GM18951 (cell line): ENCODE measurements around the gene DEPDC1.

Experiments used
- POLR2A ChIP-seq: IDR thresholded peaks from 4 replicates; pipeline ENCODE4 v1.6.1; 2011; ENCODE audit warnings: mild to moderate bottlenecking; ENCODE audit not compliant: insufficient read length, insufficient read depth; ENCODE audit errors: extremely low read depth
- in situ Hi-C: fragments of 300-500 bp; cut with MboI; formaldehyde crosslinking; loops from one replicate; pipeline ENCODE4 v1.12.0; 2022; ENCODE audit warnings: low sequenced_read_pairs, mixed read lengths, inconsistent platforms; ENCODE audit not compliant: unreplicated experiment

Gene DEPDC1

GRCh38 chr1:68454534-68454933 lies 42.3 kb downstream of the DEPDC1 start:
- no peak for TF ChIP-seq POLR2A
- in situ Hi-C loops = no loop called here

- TF ChIP-seq POLR2A = no peak
- in situ Hi-C loops = no loop called here
Measured at GRCh38 chr1:68453060-68453670, 43.7 kb downstream of the DEPDC1 start.

GRCh38 chr1:68449901-68450300 lies 47.0 kb downstream of the DEPDC1 start, which contains the start of gene RPE65:
Gene RPE65, minus strand, starts transcription at chr1:68449954. Its CDS starts 49 bp downstream, at chr1:68449905.
- in situ Hi-C loops = loop anchor here (25.0 kb wide), 1 partner anchor 313 kb away; no protein-coding TSS in a partner anchor
- TF ChIP-seq POLR2A = no peak

- in situ Hi-C loops = loop anchor here (25.0 kb wide), 1 partner anchor 311 kb away; no protein-coding TSS in a partner anchor
- TF ChIP-seq POLR2A = no peak
Measured at GRCh38 chr1:68448365-68448764, 48.5 kb downstream of the DEPDC1 start.

- in situ Hi-C loops = loop anchor here (25.0 kb wide), 1 partner anchor 308 kb away; no protein-coding TSS in a partner anchor
- TF ChIP-seq POLR2A = no peak
Measured at GRCh38 chr1:68445709-68446108, 51.2 kb downstream of the DEPDC1 start.

GRCh38 chr1:68442822-68443556 lies 53.9 kb downstream of the DEPDC1 start:
- in situ Hi-C loops = loop anchor here (25.0 kb wide), 1 partner anchor 306 kb away; no protein-coding TSS in a partner anchor
- no peak for TF ChIP-seq POLR2A

- in situ Hi-C loops = loop anchor here (25.0 kb wide), 1 partner anchor 305 kb away; no protein-coding TSS in a partner anchor
- no peak for TF ChIP-seq POLR2A
Measured at GRCh38 chr1:68442006-68442405, 54.9 kb downstream of the DEPDC1 start.

- in situ Hi-C loops = loop anchor here (25.0 kb wide), 1 partner anchor 301 kb away; no protein-coding TSS in a partner anchor
Measured at GRCh38 chr1:68438310-68438709, 58.6 kb downstream of the DEPDC1 start.

GRCh38 chr1:68433395-68433794 lies 63.5 kb downstream of the DEPDC1 start:
- in situ Hi-C loops = loop anchor here (25.0 kb wide), 1 partner anchor 296 kb away; no protein-coding TSS in a partner anchor
- no peak for TF ChIP-seq POLR2A

More at GRCh38 chr1:68438310-68438709, 58.6 kb downstream of the DEPDC1 start:
- TF ChIP-seq POLR2A = no peak

GRCh38 chr1:68431076-68431475 lies 65.8 kb downstream of the DEPDC1 start:
- TF ChIP-seq POLR2A = no peak
- in situ Hi-C loops = loop anchor here (25.0 kb wide), 1 partner anchor 294 kb away; no protein-coding TSS in a partner anchor

- in situ Hi-C loops = loop anchor here (25.0 kb wide), 1 partner anchor 292 kb away; no protein-coding TSS in a partner anchor
- TF ChIP-seq POLR2A = no peak
Measured at GRCh38 chr1:68429233-68429808, 67.6 kb downstream of the DEPDC1 start.

- no peak for TF ChIP-seq POLR2A
- in situ Hi-C loops = loop anchor here (25.0 kb wide), 1 partner anchor 289 kb away; no protein-coding TSS in a partner anchor
Measured at GRCh38 chr1:68426594-68426993, 70.3 kb downstream of the DEPDC1 start.
